Epithelial cell of esophagus (primary cell): ENCODE results near the gene PARP9.
"Not testable (repeated sequence)": the region's sequence is repeated elsewhere in the genome, so short reads cannot be mapped to it uniquely, and the experiment has no call there.

ENCODE experiments used
- DNase-seq: peaks from one replicate; pipeline ENCODE4 v3.0.0; 2010; ENCODE audit warnings: low read depth
- H3K4me3 ChIP-seq: 2 replicates; pipeline ENCODE4 v1.5.1; 2011; ENCODE audit warnings: mild to moderate bottlenecking, low read length, control low read depth
- TF ChIP-seq, protein P1 (sequence below): IDR thresholded peaks from 2 replicates; pipeline ENCODE4 v1.5.1; 2011; ENCODE audit warnings: low read depth, mild to moderate bottlenecking, low read length, control low read depth, inconsistent platforms; ENCODE audit not compliant: insufficient read depth; ENCODE audit errors: missing control alignments

PARP9 gene

DNA sequence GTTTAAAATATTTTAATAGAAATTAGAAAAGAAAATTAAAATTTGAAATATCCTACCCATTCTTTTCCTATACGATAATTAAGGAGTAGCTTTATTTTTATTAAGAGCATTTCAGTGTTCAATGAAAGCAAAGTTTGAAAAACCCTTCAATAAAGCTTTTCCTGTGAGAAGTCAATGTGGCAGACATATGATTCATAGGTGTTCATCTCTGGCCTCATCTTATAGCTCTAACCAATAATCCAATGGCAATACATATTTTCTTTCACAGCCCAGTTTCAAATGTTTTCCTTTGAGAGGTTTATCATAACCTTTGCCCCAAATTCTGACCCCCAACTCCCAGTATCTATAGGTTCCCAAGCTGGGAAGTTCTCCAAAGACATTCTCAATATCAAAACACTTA, 57.6 kb downstream of the PARP9 start:
- no peak overlapping the region for H3K4me3 ChIP-seq
- DNase-seq: no peak
- TF ChIP-seq, protein P1, sequence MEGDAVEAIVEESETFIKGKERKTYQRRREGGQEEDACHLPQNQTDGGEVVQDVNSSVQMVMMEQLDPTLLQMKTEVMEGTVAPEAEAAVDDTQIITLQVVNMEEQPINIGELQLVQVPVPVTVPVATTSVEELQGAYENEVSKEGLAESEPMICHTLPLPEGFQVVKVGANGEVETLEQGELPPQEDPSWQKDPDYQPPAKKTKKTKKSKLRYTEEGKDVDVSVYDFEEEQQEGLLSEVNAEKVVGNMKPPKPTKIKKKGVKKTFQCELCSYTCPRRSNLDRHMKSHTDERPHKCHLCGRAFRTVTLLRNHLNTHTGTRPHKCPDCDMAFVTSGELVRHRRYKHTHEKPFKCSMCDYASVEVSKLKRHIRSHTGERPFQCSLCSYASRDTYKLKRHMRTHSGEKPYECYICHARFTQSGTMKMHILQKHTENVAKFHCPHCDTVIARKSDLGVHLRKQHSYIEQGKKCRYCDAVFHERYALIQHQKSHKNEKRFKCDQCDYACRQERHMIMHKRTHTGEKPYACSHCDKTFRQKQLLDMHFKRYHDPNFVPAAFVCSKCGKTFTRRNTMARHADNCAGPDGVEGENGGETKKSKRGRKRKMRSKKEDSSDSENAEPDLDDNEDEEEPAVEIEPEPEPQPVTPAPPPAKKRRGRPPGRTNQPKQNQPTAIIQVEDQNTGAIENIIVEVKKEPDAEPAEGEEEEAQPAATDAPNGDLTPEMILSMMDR: no peak

DNA sequence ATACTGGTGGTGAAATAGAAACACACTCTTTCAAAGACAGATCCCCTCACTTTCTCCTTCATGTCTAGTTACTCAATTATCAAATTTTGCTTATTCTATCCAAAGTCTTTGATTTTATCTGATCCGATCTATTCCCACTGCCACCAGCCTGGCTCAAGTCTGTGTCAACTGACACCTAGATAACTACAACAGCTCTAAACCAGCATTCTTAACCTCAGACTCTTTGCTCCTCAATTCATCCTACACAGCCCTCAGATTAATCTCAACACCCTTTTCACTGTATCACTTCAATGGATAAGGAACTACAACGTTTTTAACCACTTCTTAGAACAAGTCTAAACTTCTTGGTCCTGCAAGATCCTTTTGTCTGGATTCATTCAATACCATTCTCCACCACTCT, 58.4 kb downstream of the PARP9 start:
- TF ChIP-seq, protein P1: no peak
- H3K4me3 ChIP-seq: no peak overlapping the region
- DNase-seq: no peak

DNA sequence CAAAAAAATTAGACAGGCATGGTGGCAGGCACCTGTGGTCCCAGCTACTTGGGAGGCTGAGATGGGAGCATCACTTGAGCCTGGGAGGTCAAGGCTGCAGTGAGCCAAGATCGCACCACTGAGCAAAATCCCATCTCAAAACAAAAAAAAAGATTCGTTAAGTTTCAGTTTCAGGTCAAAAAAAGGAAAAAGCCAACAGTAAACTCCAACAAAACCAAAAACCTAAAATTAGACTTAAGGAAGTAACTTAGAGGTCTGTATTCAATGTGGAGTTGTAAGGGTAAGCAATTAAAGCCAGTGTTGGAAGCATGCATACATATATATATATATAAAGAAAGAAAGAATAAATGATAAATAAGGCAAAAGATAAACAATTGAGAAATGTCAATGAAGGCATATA, 61.2 kb downstream of the PARP9 start:
- no peak overlapping the region for H3K4me3 ChIP-seq
- TF ChIP-seq, protein P1: no peak
- no peak for DNase-seq

DNA sequence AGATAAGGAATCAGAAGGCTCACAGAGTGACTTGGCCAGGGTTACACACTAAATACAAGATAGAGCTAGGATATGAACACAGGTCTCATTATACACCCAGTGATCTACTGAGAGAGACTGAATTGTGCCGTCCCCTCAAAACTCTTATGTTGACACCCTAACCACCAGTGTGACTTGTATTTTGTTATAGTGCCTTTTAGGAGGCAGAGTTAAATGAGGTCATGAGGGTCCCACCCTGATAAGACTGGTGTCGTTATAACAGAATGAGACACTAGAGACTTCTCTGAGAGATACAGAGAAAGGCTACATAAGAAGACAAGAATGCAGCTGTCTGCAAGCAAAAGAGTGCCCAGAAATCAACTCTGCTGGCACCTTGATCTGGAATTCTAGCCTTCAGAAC, 62.0 kb downstream of the PARP9 start:
- TF ChIP-seq, protein P1: no peak
- DNase-seq: no peak
- H3K4me3 ChIP-seq: no peak overlapping the region

DNA sequence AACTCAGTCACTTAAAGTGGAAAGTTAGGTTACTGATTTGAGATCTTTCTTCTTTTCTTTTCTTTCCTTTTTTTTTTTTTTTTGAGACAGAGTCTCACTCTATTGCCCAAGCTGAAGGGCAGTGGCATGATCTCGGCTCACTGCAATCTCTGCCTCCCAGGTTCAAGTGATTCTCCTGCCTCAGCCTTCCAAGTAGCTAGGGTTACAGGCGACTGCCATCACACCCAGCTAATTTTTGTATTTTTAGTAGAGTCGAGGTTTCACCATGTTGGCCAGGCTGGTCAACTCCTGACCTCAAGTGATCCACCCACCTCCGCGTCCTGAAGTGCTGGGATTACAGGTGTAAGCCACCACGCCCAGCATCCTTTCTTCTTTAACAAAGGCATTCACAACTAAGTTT, 63.1 kb downstream of the PARP9 start:
- DNase-seq, H3K4me3 ChIP-seq: not testable (repeated sequence)

DNA sequence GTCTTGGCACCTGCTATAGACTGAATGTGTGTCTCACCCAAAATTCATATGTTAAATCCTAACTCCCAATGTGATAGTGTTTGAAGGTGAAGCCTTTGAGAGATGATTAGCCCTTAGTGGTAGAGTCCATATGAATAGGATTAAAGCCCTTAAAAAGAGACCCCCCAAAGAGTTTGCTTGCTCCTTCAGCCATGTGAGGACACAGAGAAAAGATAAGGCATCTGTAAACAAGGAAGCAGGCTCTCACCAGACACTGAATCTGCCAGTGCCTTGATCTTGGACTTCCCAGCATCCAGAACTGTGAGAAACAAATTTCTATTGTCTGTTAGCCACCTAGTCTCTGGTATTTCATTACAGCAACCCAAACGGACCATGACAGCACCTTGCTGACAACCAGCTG, 65.9 kb downstream of the PARP9 start:
- DNase-seq: no peak
- H3K4me3 ChIP-seq: no peak overlapping the region
- TF ChIP-seq, protein P1: no peak

DNA sequence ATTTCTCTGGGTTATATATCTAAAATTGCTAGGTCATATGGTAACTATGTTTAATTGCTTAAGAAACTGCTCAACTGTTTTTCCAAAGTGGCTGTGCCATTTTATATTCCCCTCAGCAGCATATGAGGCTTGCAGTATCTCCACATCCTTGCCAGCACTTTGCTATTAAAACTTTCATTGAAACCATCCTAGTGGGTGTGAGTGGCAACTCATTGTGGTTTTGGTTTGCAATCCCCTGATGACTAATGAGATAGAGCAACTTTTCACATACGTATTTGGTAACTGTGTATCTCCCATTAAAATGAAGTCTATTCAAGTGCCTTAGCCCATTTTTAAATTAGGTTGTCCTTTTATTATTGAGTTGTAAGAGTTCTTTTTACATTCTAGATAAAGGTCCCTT, 66.7 kb downstream of the PARP9 start:
- peak; percentile 94 for DNase-seq
- no peak overlapping the region for H3K4me3 ChIP-seq
- TF ChIP-seq, protein P1: no peak

DNA sequence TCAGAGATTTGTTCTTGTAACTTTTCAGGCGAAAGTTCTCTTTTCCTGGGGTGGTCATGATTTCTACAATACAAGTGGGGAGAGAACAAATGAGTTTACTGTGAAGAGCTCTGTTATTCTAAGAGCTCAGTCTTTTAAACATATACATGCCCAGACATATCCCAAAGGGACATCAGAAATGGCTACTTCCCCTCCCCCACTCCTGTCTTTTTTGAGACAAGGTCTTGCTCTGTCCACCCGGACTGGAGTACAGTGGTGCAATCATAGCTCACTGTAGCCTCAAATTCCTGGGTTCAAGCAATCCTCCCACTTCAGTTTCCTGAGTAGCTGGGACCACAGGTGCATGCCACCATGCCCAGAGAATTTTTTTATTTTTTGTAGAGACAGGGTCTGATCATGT, 67.6 kb downstream of the PARP9 start:
- peak; percentile 45 for DNase-seq
- H3K4me3 ChIP-seq: peak overlapping the region; percentile 52
- TF ChIP-seq, protein P1: no peak
